ENCODE data around the gene ACTR1B. TPM values are rescaled to one million over a fixed set of nuclear protein-coding genes. Genes with fewer than 3 reads are reported as not detected.
"Not testable (repeated sequence)": the region's sequence is repeated elsewhere in the genome, so short reads cannot be mapped to it uniquely, and the experiment has no call there.

Gene ACTR1B
- polyA plus RNA-seq, 1 of the 3 experiments (the other 2 are of a cell fraction) = 51.5 TPM

- H3K27me3 ChIP-seq (ENCODE audit: insufficient read depth); H3K9ac ChIP-seq; H3K79me2 ChIP-seq (ENCODE audit: insufficient read depth); DNase-seq; H3K9me3 ChIP-seq; H3K4me3 ChIP-seq (ENCODE audit: low read depth in 2 of 2, low read length in 1 of 2); H4K20me1 ChIP-seq (ENCODE audit: insufficient read depth); H3K9me2 ChIP-seq; H3K27ac ChIP-seq (ENCODE audit: low read depth in 2 of 2, low read length in 1 of 2); POLR2A ChIA-PET; H3K36me3 ChIP-seq (replicated peaks in 1 of 2; ENCODE audit: control insufficient read depth in 1 of 2, insufficient read depth in 2 of 2, low read length in 1 of 2); CTCF ChIA-PET; H2AFZ ChIP-seq (ENCODE audit: low read depth); H3K4me1 ChIP-seq (ENCODE audit: control insufficient read depth in 1 of 2, insufficient read depth in 2 of 2, low read depth in 1 of 2, low read length in 1 of 2); H3K4me2 ChIP-seq; H3F3A ChIP-seq (replicated peaks; ENCODE audit: insufficient read depth): not testable (repeated sequence)
These were observed 40.9 kb downstream of the ACTR1B start for GRCh38 chr2:97622976-97623375.

GRCh38 chr2:97620492-97620891 is 43.4 kb downstream of the ACTR1B start:
- H3K79me2 ChIP-seq (ENCODE audit: insufficient read depth) = not testable (repeated sequence)

GRCh38 chr2:97618939-97619827 is 44.7 kb downstream of the ACTR1B start:
- H3K27ac ChIP-seq (ENCODE audit: low read depth in 2 of 2, low read length in 1 of 2); H3K4me1 ChIP-seq (ENCODE audit: control insufficient read depth in 1 of 2, insufficient read depth in 2 of 2, low read depth in 1 of 2, low read length in 1 of 2); CTCF ChIA-PET; H3K9me3 ChIP-seq; DNase-seq; H3K36me3 ChIP-seq (replicated peaks in 1 of 2; ENCODE audit: control insufficient read depth in 1 of 2, insufficient read depth in 2 of 2, low read length in 1 of 2); H3F3A ChIP-seq (replicated peaks; ENCODE audit: insufficient read depth); H4K20me1 ChIP-seq (ENCODE audit: insufficient read depth); H3K27me3 ChIP-seq (ENCODE audit: insufficient read depth); H3K79me2 ChIP-seq (ENCODE audit: insufficient read depth); H3K4me3 ChIP-seq (ENCODE audit: low read depth in 2 of 2, low read length in 1 of 2); POLR2A ChIA-PET; H2AFZ ChIP-seq (ENCODE audit: low read depth); H3K9ac ChIP-seq; H3K9me2 ChIP-seq; H3K4me2 ChIP-seq: not testable (repeated sequence)
- WGBS (ENCODE audit: low lambda C conversion rate) = no CpG with 5 or more reads among the region's 14 CpGs

More at GRCh38 chr2:97620492-97620891, 43.4 kb downstream of the ACTR1B start:
- H3K27me3 ChIP-seq (ENCODE audit: insufficient read depth); H2AFZ ChIP-seq (ENCODE audit: low read depth); H3K27ac ChIP-seq (ENCODE audit: low read depth in 2 of 2, low read length in 1 of 2); H3K4me1 ChIP-seq (ENCODE audit: control insufficient read depth in 1 of 2, insufficient read depth in 2 of 2, low read depth in 1 of 2, low read length in 1 of 2); CTCF ChIA-PET; H3K9ac ChIP-seq; POLR2A ChIA-PET; H3F3A ChIP-seq (replicated peaks; ENCODE audit: insufficient read depth); H3K9me2 ChIP-seq; H3K4me2 ChIP-seq; DNase-seq; H3K36me3 ChIP-seq (replicated peaks in 1 of 2; ENCODE audit: control insufficient read depth in 1 of 2, insufficient read depth in 2 of 2, low read length in 1 of 2); H4K20me1 ChIP-seq (ENCODE audit: insufficient read depth); H3K4me3 ChIP-seq (ENCODE audit: low read depth in 2 of 2, low read length in 1 of 2); H3K9me3 ChIP-seq: not testable (repeated sequence)
- WGBS (ENCODE audit: low lambda C conversion rate) = 28% methylated on average over 1 of the region's 1 CpG

- no peaks in the 10 kb centered on the region for H3K27me3 ChIP-seq (ENCODE audit: insufficient read depth)
- DNase-seq = no peak
- H3K9me2 ChIP-seq = no peaks in the 10 kb centered on the region
- H3K4me1 ChIP-seq (ENCODE audit: control insufficient read depth in 1 of 2, insufficient read depth in 2 of 2, low read depth in 1 of 2, low read length in 1 of 2) = no peaks in the 10 kb centered on the region
- no peaks in the 10 kb centered on the region for H3F3A ChIP-seq (replicated peaks; ENCODE audit: insufficient read depth)
- ChIA-PET POLR2A (no interaction called here), CTCF (interaction anchor here (1.1 kb wide), 1 partner anchor 27 kb away, joined by 4 read pairs; no protein-coding TSS in a partner anchor)
- H3K9me3 ChIP-seq = no peaks in the 10 kb centered on the region
- H3K9ac ChIP-seq = no peak overlapping the region
- WGBS (ENCODE audit: low lambda C conversion rate) = no CpG with 5 or more reads among the region's 6 CpGs
- H2AFZ ChIP-seq (ENCODE audit: low read depth) = no peak overlapping the region
- H3K4me3 ChIP-seq (ENCODE audit: low read depth in 2 of 2, low read length in 1 of 2) = no peak overlapping the region
- H3K4me2 ChIP-seq = no peak overlapping the region
- H3K36me3 ChIP-seq (replicated peaks in 1 of 2; ENCODE audit: control insufficient read depth in 1 of 2, insufficient read depth in 2 of 2, low read length in 1 of 2) = no peaks in the 10 kb centered on the region
- H3K79me2 ChIP-seq (ENCODE audit: insufficient read depth) = no peaks in the 10 kb centered on the region
- no peaks in the 10 kb centered on the region for H4K20me1 ChIP-seq (ENCODE audit: insufficient read depth)
- H3K27ac ChIP-seq (ENCODE audit: low read depth in 2 of 2, low read length in 1 of 2) = no peak overlapping the region
- TF ChIP-seq RFX5 (IDR thresholded peaks at IDR 0.05; ENCODE audit: low read length) = no peak
- TF ChIP-seq SMC3 (IDR thresholded peaks at IDR 0.05; ENCODE audit: low read depth, low read length) = no peak
- TF ChIP-seq CTCF (IDR thresholded peaks at IDR 0.05) = no peak
- no peak for TF ChIP-seq REST (IDR thresholded peaks at IDR 0.05; ENCODE audit: low read depth, low read length)
- TF ChIP-seq CHD2 (IDR thresholded peaks at IDR 0.05; ENCODE audit: low read length, partially characterized antibody) = no peak
- no peak for TF ChIP-seq NRF1 (IDR thresholded peaks at IDR 0.05; ENCODE audit: low read depth, low read length)
- no peak for TF ChIP-seq MXI1 (IDR thresholded peaks at IDR 0.05; ENCODE audit: low read depth, low read length)
- TF ChIP-seq USF1 (IDR thresholded peaks at IDR 0.05; ENCODE audit: borderline replicate concordance, low read depth) = no peak
These were observed 45.9 kb downstream of the ACTR1B start for GRCh38 chr2:97617911-97618310.
